GM19351 (cell line): ENCODE measurements around the gene HEG1.
"Not testable (repeated sequence)": the region's sequence is repeated elsewhere in the genome, so short reads cannot be mapped to it uniquely, and the experiment has no call there.

ENCODE experiments used
- ATAC-seq: cut with Tn5 transposase; IDR thresholded peaks from one replicate; pipeline ENCODE4 v1.9.1; 2021; ENCODE audit warnings: mild to moderate bottlenecking, moderate library complexity; ENCODE audit not compliant: unreplicated experiment

The HEG1 gene

GRCh38 chr3:124960105-124960504 lies 95.7 kb downstream of the HEG1 start:
- ATAC-seq, result no peak

GRCh38 chr3:124957951-124958350 lies 97.8 kb downstream of the HEG1 start:
- ATAC-seq, result not testable (repeated sequence)

GRCh38 chr3:124952282-124952855 lies 103.4 kb downstream of the HEG1 start:
- ATAC-seq, result no peak

GRCh38 chr3:124951511-124952281 lies 104.1 kb downstream of the HEG1 start:
- no peak for ATAC-seq

- no peak for ATAC-seq
Measured at GRCh38 chr3:124950026-124950425, 105.8 kb downstream of the HEG1 start.

GRCh38 chr3:124942613-124943012 lies 113.2 kb downstream of the HEG1 start:
- ATAC-seq, result no peak

GRCh38 chr3:124941771-124942170 lies 114.0 kb downstream of the HEG1 start:
- ATAC-seq, result no peak

- ATAC-seq, result no peak
Measured at GRCh38 chr3:124939661-124940060, 116.1 kb downstream of the HEG1 start.

GRCh38 chr3:124938896-124939295 lies 116.9 kb downstream of the HEG1 start:
- no peak for ATAC-seq

GRCh38 chr3:124937049-124937448 lies 118.7 kb downstream of the HEG1 start:
- ATAC-seq, result no peak

- no peak for ATAC-seq
Measured at GRCh38 chr3:124935794-124936542, 119.8 kb downstream of the HEG1 start.

- ATAC-seq, result peak; percentile 64
Measured at GRCh38 chr3:124935264-124935663, 120.5 kb downstream of the HEG1 start.

GRCh38 chr3:124934577-124934976 lies 121.2 kb downstream of the HEG1 start, which contains the start of gene MUC13:
MUC13 (minus strand) TSS chr3:124934751; CDS start chr3:124934712, 39 bp downstream.
- ATAC-seq, result no peak

- no peak for ATAC-seq
Measured at GRCh38 chr3:124928333-124929202, 127.2 kb downstream of the HEG1 start.

- peak; percentile 68 for ATAC-seq
Measured at GRCh38 chr3:124927574-124928045, 128.2 kb downstream of the HEG1 start.

- ATAC-seq, result no peak
Measured at GRCh38 chr3:124926426-124927101, 129.2 kb downstream of the HEG1 start.

GRCh38 chr3:124924741-124925140 lies 131.1 kb downstream of the HEG1 start:
- ATAC-seq, result no peak

GRCh38 chr3:124923833-124924232 lies 132.0 kb downstream of the HEG1 start:
- ATAC-seq, result no peak

GRCh38 chr3:124920718-124921117 lies 135.1 kb downstream of the HEG1 start:
- no peak for ATAC-seq

GRCh38 chr3:124919756-124920155 lies 136.0 kb downstream of the HEG1 start:
- ATAC-seq, result no peak
